GM19099 (cell line): ENCODE data around the gene AGR2.

Experiments used
- POLR2A ChIP-seq: IDR thresholded peaks from 3 replicates; pipeline ENCODE4 v1.6.1; 2011; ENCODE audit warnings: low read depth; ENCODE audit not compliant: insufficient read length; ENCODE audit errors: extremely low read depth

AGR2 gene

DNA sequence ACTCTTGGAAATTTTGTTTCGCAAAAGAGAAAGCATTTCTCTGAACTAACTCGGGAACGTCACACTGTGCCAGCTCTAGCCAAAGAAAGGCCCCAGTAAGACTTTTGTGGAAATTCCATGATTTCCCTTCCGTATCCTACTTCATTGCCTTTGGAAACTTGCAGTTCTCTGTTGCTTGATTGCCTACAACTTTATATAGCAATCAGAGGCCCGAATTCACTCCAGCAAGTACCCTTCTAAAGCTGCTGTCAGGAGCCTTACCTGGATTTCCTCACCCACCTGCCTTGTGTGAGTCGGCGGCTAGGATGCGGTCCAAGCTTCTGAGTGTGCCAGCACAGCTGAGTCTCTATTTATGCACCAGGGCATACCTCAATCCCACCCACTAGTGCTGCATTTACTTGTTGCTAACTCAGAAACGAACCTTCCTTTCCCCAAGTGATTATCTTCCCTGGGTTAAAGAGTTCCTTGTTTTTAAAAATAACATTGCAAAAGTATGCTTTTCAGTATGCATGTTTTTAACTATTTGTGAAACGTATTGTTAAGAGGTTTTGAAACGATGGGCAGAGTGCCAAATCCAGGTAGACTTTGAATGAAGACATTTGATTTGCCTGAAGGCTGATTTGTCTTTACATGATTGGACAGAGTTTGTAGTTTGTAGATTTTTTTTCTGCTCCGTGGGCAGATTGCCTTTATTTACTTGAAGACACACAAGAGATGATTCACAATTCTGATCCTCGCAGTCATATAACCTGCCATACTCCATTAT is at the start of gene AGR2:
Gene AGR2 (minus strand): TSS at position 326 of the 766 bp plus-strand sequence. CDS start 3,203 bp downstream, outside the sequence.
- no peak for TF ChIP-seq POLR2A

DNA sequence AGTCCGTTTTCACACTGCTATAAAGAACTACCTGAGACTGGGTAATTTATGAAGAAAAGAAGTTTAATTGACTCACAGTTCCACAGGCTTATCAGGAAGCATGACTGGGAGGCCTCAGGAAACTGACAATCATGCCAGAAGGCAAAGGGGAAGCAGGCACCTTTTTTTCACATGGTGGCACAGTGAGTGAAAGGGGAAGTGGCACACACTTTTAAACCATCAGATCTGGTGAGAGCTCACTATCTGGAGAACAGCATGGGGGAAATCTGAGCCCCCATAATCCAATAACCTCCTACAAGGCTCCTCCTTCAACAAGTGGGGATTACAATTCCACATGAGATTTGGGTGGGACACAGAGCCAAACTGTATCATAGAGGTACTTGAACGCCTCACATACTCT is 47.0 kb upstream of the AGR2 start:
- TF ChIP-seq POLR2A = no peak

DNA sequence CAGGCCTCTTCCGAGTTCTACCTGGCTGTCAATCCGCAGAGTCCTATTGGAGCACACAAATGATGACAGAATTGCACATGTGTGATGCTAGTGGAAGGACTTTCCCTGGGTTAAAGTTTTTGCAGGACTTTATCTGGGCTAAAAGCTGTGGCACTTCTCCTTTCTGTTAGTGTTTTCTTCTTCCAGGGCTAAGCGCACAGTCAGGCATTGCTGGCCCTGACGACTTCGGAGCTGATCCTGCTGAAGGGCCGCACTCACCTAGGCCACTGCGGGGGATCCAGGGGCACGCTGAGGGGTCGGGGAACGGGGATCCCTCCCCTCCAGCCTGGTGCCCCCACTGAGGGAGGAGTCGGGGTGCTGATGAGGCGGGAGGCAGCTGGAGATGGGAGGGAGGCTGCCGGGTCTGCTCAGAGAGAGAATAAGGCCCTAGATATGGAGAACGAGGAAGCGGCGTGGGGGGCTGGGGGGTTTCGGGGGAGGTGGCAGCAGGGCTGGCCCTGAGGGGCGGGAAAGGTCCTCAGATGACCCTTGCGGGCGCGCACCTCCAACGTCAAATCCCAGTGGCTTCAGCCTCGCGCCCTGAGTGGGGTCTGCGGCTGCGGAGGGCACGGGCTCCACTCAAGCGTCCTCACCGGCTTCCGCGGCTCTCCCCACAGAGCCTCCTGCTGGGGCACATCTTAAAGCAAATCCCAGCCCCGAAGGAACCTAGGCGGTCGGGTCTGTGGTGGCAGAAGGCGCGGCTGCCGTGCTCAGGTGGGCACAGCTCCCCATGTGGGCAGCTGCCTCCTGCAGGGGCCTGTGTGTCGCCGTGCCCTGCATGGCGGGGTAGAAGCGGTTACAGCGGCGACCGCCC is 46.0 kb upstream of the AGR2 start:
- TF ChIP-seq POLR2A = no peak

DNA sequence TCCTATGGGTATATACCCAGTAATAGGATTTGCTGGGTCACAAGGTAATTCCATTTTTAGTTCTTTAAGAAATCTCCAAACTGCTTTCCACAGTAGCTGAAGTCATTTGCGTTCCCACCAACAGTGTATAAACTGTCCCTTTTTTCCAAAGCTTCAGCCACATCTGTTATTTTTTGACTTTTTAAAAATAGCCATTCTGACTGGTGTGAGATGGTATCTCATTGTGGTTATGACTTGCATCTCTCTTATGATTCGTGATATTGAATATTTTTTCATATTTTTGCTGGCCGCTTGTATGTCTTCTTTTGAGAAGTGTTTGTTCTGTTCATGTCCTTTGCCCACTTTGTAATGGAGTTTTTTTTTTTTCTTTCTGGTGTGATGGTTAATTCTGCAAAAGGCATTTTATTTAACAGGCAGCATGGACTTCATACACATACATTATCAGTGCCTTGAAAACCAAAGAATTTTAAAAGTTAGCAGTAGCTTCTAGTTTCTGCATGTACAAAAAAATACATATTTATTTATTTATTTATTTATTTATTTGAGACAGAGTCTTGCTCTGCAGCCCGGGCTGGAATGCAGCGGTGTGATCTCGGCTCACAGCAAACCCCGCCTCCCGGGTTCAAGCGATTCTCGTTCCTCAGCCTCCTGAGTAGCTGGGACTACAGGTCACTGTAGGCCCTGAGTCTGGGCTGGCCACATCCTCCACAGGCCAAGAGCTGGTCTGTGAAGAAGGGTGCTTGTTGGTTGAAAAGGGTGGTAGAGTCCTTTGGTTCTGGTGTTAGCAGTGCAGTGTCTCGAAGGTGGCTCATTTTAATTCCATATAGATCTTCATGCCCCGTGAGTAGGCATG is 44.7 kb upstream of the AGR2 start:
- no peak for TF ChIP-seq POLR2A

DNA sequence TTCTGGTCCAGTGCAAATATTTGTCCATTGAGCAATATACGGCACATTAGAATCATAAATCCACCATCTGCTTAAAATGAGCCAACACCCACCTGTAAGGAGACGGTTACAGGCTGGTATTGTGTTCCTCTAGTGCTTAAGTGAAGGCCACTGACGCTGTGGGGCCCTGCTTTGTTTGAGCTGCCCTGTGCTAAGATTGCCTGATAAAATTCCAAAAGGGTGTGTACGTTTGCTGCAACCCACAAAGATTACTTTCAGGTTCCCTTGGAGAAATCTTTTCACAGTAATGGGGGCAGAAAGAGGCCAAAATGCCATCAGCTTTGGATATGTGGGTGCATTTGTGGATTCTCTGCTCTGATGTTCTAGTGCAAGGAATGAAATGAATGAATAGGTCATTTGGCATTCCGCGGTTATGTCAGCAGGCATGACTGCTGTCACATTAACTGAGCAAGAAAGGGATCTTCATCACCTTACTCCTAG is 42.6 kb upstream of the AGR2 start:
- no peak for TF ChIP-seq POLR2A

DNA sequence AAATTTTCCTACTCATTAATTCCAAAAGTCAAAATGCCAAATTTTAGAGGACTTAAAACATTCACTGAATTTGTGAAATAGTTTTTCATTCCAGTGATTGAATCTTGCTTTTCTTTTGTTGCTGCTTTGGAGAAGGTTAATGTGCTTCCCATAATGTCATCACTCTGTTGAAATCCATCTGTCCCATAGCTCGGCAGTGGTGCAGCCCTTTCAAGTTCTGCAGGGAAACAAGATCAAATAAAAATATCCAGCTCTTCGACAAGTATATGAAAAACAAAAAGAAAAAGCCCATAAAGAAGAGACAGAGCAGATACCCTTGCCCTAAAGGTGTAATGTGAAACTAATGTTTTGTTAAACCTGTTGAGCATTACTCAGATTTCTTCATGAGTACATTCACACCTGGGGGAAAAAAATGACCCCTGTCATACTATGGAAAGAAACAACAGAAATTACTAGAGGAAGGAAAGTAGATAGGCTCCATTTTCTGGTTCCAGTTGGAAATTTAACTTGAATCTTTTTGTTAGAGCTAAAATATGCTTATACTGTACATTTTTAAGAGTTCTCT is 41.9 kb upstream of the AGR2 start:
- no peak for TF ChIP-seq POLR2A

DNA sequence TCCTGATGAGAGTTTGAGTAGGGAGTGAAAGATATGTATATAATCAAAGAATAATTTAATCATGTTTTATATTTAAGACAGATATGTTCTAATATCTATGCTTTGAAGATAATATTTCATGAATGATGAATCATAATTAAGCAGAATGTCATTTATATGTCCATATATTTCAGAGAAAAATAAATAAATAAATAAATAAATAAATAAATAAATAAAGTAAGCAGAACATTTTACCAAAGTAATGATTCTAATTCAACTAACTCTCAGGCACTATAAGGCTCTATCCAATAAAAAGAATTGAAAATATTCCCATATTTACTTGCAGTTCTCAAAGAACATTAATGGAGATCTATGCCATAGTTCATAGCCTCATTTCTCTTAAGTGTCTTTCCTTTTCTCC is 40.9 kb upstream of the AGR2 start:
- TF ChIP-seq POLR2A = no peak

DNA sequence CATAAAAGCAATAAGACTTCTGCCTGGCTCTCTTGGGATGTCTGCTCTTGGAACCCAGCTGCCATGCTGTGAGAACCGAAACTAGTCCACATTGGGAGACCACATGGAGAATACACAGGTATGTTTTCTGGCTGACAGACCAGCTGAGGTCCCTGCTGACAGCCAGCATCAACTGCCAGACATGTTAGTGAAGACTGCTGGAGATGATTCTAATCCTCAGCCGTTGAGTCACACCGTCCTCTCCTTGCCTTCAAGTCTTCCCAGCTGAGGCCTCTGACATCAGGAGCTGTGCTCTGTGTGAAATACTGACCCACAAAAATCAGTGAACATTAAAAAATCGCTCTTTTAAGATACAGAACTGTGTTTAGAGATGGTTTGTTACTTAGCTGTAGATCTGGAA is 36.9 kb upstream of the AGR2 start:
- TF ChIP-seq POLR2A = no peak

DNA sequence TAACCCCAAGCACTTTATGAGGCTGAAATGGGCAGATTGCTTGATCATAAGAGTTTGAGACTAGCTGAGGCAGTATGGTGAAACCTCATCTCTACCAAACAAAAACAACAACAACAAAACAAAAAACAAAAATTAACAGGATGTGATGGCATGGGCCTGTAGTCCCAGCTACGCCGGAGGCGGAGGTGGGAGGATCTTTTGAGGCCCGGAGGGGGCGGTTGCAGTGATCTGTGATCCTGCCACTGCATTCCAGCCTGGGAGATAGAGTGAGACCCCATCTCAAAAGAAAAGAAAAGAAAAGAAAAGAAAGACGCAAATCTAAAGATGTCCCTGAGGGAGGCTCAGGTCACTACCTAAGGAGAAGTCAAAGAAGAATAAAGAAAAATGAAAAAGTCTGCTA is 35.3 kb upstream of the AGR2 start:
- TF ChIP-seq POLR2A = no peak

DNA sequence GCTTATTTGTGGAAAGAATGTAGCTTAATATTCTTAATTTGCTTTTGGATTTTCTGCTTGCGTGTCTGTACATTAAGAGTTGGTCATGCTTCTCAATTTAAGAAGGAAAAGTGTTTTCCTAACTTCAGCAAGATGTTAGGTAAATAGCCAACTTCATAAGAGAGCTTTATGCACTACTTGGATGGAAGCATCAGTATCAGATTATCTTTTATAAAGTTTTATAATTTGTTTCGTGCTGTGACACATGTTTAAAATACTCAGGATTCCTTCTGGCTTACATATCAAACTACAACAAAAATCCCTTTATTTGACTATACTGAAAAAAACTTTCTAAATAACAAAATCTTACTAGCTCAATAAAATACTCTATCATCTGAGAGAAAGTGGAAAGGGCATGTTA is 34.8 kb upstream of the AGR2 start:
- no peak for TF ChIP-seq POLR2A

DNA sequence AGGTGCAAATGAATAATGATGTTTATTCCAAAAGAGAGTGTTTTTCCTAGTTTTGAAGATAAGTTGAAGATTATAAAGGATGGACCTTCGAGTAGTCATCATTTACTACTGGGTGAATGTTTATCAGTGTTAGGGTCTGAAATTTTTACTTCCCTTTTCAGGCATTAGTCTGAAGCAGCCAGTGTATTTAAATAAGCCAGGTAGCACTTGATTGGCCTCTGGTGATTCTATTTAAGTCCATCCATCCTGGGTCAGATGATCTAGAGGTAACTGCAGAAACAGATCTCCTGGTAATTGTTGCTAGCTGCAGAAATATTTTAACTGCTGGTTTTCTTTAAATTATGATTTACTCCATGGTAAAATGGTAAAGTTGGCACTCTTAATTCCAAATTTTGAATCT is 34.1 kb upstream of the AGR2 start:
- TF ChIP-seq POLR2A = no peak

DNA sequence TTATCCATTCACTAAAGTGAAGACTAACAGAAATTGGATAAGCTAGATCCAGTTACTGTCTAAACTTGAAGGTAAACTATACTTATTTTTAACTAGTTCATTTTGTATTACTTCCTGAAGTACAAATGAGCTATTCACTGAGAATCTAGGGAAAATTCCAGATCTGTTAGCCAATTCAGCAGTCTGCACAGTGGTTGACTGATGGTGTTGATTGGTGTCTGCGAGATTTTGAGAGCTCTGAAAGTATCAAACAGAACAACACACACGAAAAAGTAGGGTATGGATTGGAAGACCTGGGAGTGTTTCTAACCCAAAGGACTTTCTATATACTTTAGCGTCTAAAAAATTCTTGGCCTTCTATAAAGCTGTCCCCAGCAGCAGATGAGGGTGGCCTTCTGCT is 33.6 kb upstream of the AGR2 start:
- TF ChIP-seq POLR2A = no peak

DNA sequence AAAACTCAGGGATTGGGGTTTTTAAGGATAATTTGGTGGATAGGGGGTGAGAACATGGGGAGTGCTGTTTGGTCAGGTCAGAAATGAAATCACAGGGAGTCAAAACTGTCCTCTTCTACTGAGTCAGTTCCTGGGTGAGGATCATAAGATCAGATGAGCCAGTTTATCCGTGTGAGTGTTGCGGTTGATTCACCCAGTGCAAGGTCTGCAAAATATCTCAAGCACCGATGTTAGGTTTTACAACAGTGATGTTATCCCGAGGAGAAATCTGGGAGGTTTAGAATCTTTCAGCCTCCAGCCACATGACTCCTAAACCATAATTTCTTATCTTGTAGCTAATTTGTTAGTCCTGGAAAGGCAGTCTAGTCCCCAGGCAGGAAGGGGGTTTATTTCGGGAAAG is 31.7 kb upstream of the AGR2 start:
- no peak for TF ChIP-seq POLR2A

DNA sequence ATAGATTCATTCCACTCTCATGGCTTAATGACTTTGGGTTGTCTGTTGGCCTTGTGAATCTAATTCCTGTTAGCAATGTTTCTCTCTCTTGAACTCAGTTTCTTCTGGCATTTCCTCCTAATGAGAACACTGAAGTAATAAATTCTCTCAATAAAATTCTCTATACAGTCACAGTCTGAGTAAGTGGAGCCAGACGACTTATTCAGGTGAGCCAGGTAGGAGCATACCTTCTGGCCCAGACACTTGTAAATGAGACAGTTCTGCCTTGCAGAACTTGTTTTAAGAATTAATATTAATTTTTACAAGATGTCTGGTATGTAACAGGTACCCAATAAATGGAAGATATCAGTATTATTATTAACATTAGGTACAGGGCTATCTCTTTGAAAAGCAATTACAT is 28.6 kb upstream of the AGR2 start:
- TF ChIP-seq POLR2A = no peak

DNA sequence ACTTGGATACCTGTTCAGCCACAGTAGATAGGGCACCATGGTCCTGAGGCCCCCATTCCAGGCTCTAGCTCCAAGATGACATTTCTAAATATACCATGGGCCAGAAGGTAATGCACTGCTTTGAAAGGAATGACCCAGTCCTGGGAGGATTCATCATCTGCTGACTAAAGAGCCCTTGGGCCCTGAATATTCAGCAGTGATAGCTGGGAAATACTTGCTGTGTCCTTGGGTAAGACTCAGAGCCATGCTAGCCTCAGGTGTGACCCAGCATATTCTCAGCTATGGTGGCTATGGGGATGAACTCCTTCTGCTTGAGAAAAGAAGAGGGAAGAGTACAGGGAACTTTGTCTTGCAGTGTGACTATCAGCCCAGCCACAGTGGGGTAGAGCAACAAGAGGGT is 21.3 kb upstream of the AGR2 start:
- TF ChIP-seq POLR2A = no peak

DNA sequence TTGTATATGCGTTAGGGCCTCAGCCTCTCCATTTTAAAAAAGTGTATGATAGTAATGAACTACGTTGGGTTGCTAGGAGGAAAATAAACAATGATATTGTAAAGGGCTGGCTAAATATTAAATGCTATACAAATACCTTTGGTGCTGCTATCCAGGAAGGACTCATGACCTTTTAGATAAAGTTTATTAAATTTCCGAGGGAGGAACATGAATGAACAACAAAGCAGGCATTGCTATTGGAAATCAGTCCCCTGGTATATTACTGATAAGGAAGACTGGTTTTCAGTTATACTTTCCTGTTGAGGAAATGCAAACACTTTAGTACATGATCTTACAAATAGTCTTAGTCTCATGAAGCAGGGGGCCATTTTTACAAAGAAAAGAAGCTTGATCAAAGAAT is 17.2 kb upstream of the AGR2 start:
- no peak for TF ChIP-seq POLR2A

DNA sequence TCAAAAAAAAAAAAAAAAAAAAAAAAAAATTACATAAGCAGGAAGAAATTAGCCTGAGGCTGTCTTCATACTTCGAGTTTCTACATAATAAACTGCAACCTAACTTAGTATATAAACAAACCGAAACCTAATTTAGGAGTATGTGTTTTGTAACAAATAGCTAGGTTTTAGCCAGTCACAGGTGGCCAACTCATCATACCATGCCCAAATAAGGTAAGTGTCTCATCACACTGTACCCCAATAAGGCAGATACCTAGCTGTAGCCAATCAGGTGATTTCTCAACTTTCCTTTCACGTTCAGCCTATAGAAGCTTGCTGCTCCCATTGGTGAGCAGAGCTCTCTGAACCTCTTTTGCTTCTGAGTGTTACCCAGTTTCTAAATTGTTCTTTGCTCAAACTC is 13.9 kb upstream of the AGR2 start:
- TF ChIP-seq POLR2A = no peak
